Measurements from ENCODE around the gene ENTREP1. TPM values are rescaled to one million over a fixed set of nuclear protein-coding genes. Genes with fewer than 3 reads are reported as not detected.

The ENTREP1 gene
- total RNA-seq, 1 donor from 2014 or later = 2.6 TPM

DNA sequence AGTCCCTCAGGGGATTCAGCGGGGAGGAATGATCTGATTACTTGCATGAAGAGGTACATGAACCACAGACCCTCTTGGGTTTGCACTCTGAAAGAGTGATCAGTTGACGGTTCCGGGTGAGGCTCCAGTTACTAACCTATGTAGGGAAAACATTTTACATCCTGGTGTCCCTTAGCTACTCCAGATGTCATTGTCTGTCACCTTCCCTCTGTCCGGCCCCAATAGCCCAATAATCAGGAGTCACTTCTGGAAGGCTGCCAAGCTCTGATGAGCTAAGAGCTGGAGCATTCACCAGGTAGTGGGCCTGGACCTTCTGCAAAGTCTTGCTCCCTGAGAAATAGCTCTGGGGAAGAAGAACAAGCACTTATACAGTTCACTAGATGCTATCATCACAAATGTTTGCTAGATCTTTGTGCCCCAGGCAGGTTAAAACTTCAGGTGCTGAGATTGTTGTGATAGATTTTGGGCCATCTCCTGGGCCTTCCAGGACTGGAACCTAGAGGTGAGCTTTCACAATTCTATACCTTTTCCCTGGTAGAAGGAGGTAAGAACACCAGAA, 64.5 kb downstream of the ENTREP1 start:
- Mint-ChIP-seq H3K27me3 (ENCODE audit: low read depth) (no peaks in the 10 kb centered on the region), H3K9me3 (peaks cover 3% of the 10 kb centered on the region), H3K27ac (no peak overlapping the region), H3K36me3 (no peaks in the 10 kb centered on the region), H3K4me1 (peaks cover 6% of the 10 kb centered on the region), H3K4me3 (no peak overlapping the region)
- DNase-seq (ENCODE audit: low spot score in 2 of 2, unreplicated experiment in 2 of 2) = no peak
- TF ChIP-seq, protein P1, sequence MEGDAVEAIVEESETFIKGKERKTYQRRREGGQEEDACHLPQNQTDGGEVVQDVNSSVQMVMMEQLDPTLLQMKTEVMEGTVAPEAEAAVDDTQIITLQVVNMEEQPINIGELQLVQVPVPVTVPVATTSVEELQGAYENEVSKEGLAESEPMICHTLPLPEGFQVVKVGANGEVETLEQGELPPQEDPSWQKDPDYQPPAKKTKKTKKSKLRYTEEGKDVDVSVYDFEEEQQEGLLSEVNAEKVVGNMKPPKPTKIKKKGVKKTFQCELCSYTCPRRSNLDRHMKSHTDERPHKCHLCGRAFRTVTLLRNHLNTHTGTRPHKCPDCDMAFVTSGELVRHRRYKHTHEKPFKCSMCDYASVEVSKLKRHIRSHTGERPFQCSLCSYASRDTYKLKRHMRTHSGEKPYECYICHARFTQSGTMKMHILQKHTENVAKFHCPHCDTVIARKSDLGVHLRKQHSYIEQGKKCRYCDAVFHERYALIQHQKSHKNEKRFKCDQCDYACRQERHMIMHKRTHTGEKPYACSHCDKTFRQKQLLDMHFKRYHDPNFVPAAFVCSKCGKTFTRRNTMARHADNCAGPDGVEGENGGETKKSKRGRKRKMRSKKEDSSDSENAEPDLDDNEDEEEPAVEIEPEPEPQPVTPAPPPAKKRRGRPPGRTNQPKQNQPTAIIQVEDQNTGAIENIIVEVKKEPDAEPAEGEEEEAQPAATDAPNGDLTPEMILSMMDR (IDR thresholded peaks at IDR 0.05; ENCODE audit: unreplicated experiment) = no peak

DNA sequence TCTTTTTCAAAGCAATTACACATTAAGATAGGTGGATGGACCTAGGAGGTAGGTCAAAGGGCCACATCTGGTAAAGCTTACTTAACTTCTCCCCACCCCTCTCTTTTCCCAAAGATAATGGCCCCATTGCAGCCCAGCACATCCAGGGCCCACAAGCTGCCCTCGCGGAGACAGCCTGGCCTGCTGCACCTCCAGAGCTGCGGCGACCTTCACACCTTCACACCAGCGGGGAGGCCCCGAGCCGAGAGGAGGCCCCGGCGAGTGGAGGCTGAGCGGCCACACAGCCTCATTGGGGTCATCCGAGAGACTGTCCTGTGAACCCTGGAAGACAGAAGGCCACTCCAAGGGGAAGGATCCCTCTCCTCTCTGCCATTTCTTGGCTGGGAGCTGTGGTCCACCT, 66.5 kb downstream of the ENTREP1 start:
- TF ChIP-seq, protein P1 (IDR thresholded peaks at IDR 0.05; ENCODE audit: unreplicated experiment) = no peak
- Mint-ChIP-seq H3K9me3 (peaks cover 3% of the 10 kb centered on the region), H3K4me1 (no peaks in the 10 kb centered on the region), H3K4me3 (no peak overlapping the region), H3K36me3 (no peaks in the 10 kb centered on the region), H3K27me3 (ENCODE audit: low read depth) (no peaks in the 10 kb centered on the region), H3K27ac (no peak overlapping the region)
- no peak for DNase-seq (ENCODE audit: low spot score in 2 of 2, unreplicated experiment in 2 of 2)

DNA sequence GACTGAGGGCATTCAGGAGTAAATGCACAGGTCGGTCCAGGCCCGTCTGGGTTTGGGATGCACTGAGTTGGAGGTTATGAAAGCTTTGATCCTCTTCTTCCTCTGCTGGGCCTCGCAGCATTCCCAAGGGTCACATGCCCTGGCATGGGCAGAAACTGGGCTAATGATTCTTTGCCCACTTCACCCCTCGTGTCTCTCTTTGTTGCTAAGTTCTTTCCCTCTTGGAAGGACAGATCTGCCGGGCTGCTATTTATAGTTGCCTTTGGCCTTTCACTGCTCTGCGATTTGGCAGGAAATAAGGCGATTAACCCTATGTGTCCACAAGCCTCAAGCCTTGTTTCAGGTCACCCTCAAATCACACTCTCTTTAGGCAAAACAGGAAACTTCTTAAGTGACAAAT, 66.9 kb downstream of the ENTREP1 start:
- no peaks in the 10 kb centered on the region for H3K4me1 Mint-ChIP-seq

DNA sequence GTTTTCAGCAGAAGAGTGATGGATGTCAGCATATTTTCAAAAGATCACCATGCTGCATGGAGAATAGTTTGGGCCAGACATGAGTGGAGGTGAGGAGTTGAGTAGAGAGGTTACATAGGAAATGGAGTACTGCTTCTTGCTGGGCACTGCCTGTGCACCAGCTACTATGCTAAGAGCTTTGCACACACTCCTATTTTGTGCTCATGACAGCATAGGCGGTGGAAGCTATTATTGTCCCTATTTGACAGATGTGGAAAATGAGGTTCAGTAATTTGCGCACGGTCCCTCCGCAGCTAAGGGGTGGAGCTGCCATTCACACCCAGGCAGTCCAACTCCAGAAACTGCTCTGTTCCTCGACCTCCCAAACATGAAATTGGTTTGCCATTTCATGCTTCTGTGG, 67.8 kb downstream of the ENTREP1 start:
- no peaks in the 10 kb centered on the region for H3K27me3 Mint-ChIP-seq (ENCODE audit: low read depth)
- no peak overlapping the region for H3K4me3 Mint-ChIP-seq
- TF ChIP-seq, protein P1 (IDR thresholded peaks at IDR 0.05; ENCODE audit: unreplicated experiment) = no peak
- DNase-seq (ENCODE audit: low spot score in 2 of 2, unreplicated experiment in 2 of 2) = no peak
- H3K9me3 Mint-ChIP-seq = peaks cover 3% of the 10 kb centered on the region
- H3K27ac Mint-ChIP-seq = no peak overlapping the region
- H3K4me1 Mint-ChIP-seq = no peaks in the 10 kb centered on the region
- H3K36me3 Mint-ChIP-seq = no peaks in the 10 kb centered on the region

More for the DNA sequence above, 66.9 kb downstream of the ENTREP1 start:
- Mint-ChIP-seq H3K27ac (no peak overlapping the region), H3K36me3 (no peaks in the 10 kb centered on the region), H3K9me3 (peaks cover 3% of the 10 kb centered on the region), H3K27me3 (ENCODE audit: low read depth) (no peaks in the 10 kb centered on the region), H3K4me3 (no peak overlapping the region)
- no peak for DNase-seq (ENCODE audit: low spot score in 2 of 2, unreplicated experiment in 2 of 2)
- TF ChIP-seq, protein P1 (IDR thresholded peaks at IDR 0.05; ENCODE audit: unreplicated experiment) = no peak

DNA sequence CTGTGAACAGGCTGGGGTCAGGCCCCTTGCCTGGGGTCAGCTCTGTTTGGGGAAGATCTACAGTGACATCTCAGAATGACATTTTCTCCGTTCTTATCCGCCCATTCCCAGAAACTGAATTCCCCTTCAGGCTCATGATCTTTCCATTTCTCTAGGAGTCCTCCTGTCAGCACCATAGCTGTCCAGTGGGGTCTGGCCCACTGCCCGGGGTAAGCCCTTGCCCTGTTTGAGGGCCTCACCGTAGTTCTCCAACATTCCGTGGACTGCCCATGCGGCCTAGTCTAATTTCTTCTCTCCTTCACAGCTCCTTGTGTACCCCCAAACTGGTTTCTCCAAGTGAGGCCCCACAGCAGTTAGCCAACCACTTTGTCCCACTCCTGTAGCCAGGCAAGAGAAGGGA, 68.4 kb downstream of the ENTREP1 start:
- H3K4me3 Mint-ChIP-seq = no peak overlapping the region
- TF ChIP-seq, protein P1 (IDR thresholded peaks at IDR 0.05; ENCODE audit: unreplicated experiment) = no peak

DNA sequence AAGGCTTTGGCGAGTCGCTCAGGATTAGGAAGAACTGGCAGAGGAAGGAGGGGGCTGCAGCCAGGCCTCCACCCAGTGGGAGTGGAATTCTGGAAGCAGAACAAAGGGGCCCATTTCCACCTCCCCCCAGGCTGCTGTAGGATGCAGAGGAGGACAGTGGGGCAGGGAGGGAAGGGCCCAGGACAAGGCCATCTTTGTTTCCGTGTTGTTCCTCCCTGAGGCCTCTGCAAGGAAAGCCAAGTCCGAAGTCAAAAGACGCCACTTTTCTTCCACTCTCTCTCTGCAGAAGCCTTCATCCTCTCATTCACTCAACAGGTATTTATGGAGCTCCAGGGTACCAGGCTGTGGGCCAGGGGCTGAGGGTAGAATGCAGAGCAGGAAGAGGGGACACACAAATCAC, 70.7 kb downstream of the ENTREP1 start:
- DNase-seq (ENCODE audit: low spot score in 2 of 2, unreplicated experiment in 2 of 2) = no peak
- no peaks in the 10 kb centered on the region for H3K36me3 Mint-ChIP-seq
- no peaks in the 10 kb centered on the region for H3K4me1 Mint-ChIP-seq
- TF ChIP-seq, protein P1 (IDR thresholded peaks at IDR 0.05; ENCODE audit: unreplicated experiment) = no peak
- H3K27me3 Mint-ChIP-seq (ENCODE audit: low read depth) = no peaks in the 10 kb centered on the region
- no peak overlapping the region for H3K4me3 Mint-ChIP-seq
- H3K9me3 Mint-ChIP-seq = peaks cover 5% of the 10 kb centered on the region
- no peak overlapping the region for H3K27ac Mint-ChIP-seq

More for the DNA sequence above, 68.4 kb downstream of the ENTREP1 start:
- no peaks in the 10 kb centered on the region for H3K4me1 Mint-ChIP-seq
- no peak for DNase-seq (ENCODE audit: low spot score in 2 of 2, unreplicated experiment in 2 of 2)
- peaks cover 3% of the 10 kb centered on the region for H3K9me3 Mint-ChIP-seq
- H3K36me3 Mint-ChIP-seq = no peaks in the 10 kb centered on the region
- H3K27me3 Mint-ChIP-seq (ENCODE audit: low read depth) = no peaks in the 10 kb centered on the region
- no peak overlapping the region for H3K27ac Mint-ChIP-seq

Measured in mesothelial cell of epicardium (in vitro differentiated cells).